HG03378 (cell line): ENCODE data around the gene IFI16.
"Not testable (repeated sequence)": the region's sequence is repeated elsewhere in the genome, so short reads cannot be mapped to it uniquely, and the experiment has no call there.

ENCODE experiments used
- ATAC-seq: cut with Tn5 transposase; IDR thresholded peaks from one replicate; pipeline ENCODE4 v1.9.1; 2021; ENCODE audit warnings: mild to moderate bottlenecking, moderate library complexity; ENCODE audit not compliant: unreplicated experiment

Gene IFI16

DNA sequence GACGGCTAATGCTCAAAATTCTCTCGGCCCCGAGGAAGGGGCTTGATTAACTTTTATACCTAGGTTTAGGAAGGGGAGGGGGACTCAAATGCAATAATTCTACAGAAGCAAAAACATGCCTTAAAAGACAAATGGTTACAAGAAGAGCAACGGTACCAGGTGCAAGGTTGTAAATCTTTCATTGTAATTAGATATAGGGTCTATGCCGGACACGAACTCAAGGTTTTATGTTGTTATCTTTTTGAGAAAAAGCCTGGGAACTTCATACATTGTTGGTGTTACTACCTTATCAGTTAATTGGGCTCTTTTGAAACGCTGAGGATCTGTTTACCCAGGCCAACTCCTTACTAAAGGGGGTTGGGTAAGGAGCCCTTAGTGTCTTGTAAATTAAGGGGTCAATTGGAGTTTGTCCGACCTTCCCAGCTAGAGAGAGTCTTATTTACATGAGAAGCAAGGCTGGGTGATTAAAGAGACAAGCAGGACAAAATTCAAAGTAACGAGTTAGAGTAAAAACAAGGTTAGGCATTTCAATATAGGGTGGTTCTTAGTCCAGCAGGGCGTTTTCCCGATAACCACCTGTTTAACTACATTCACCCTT, 3.4 kb upstream of the IFI16 start:
- ATAC-seq, result not testable (repeated sequence)

- no peak for ATAC-seq
Measured at GRCh38 chr1:159007726-159008125, 2.0 kb upstream of the IFI16 start.

- ATAC-seq, result peak; percentile 84
Measured at GRCh38 chr1:159008744-159009188, 941 bp upstream of the IFI16 start.

DNA sequence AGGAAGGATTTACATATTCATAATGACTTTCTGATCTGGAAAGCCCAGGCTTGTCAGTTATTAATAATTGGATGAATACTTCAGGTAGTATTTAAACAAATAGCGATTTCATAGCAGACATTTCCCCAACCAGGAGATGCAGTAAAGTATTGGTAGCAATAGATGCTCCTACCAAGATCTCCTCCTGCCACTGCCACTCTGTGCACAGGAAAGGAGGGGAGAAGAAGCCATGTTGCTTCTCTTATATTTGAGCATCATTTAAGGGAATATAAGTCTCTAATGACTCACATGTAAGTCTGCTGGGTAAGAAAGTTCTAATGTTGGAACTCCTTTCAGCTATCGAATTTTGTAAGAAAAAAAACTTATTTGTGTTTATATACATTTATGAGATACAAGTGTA, 420 bp upstream of the IFI16 start:
- no peak for ATAC-seq

DNA sequence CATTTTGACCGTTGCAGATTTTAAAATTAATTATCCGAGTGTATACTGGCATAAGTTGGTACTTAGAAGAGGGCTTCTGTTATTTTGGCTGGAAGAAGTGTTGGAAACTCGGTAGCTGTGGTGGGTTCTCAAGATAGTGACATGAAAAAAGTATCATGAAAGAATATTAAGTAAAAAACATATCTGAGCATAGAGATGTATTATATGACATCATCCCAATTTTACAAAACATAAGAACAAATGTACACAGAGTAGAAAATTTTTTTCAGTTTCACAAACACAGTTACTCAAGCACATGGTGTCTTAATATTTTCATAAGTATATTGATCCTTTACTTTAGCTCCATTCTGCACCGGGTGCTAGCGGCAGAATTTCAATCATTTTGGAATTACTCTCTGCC, 684 bp downstream of the IFI16 start:
- ATAC-seq, result no peak

DNA sequence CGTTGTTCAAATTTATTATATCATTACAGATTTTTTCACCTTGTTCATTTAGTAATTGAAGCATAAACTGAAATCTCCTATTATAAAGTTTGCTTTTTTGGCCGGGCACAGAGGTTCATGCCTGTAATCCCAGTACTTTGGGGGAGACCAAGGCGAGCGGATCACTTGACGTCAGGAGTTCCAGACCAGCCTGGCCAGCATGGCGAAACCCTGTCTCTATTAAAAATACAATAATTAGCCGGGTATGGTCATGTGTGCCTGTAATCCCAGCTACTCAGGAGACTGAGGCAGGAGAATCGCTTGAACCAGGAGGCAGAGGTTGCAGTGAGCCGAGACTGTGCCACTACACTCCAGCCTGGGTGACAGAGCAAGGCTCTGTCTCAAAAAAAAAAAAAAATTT, 1.3 kb downstream of the IFI16 start:
- not testable (repeated sequence) for ATAC-seq

- ATAC-seq, result no peak
Measured at GRCh38 chr1:159011751-159012150, 2.0 kb downstream of the IFI16 start.

DNA sequence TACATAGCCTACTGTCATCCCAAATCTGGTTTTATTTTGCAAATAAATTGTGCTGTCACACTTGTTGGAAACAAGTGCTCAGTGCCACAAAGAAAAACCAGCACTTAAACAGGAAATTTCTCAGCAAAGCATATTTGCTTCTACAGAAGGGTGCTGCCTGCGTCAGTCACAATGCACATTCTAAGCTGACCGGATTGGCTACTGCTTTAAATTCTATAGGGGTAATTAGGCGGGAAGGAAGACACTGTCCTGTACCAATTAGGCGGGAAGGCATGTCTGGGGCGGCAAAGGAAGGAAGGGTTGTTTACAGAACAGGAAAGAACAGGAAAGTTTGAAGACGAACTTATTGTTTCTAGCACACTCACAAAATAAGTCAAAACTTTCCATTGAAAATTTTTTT, 2.8 kb downstream of the IFI16 start:
- peak; percentile 32 for ATAC-seq

GRCh38 chr1:159014003-159014571, 4.4 kb downstream of the IFI16 start:
- ATAC-seq, result no peak

DNA sequence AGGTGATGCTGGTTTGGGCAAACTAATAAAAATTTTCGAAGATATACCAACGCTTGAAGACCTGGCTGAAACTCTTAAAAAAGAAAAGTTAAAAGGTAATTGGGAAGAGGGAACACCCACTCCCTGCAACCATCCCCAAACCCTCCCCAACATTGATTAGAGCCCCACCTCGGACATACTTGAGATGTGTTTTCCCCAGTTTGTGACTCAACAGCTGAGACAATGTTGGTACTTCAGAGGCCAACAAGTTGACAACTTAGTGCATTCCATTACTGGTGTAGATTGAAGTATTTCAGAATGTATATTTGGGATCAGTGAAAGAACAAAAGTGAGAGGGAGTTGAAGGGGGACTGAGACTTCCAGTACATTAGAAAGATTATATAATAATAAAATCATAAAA, 5.1 kb downstream of the IFI16 start:
- no peak for ATAC-seq

DNA sequence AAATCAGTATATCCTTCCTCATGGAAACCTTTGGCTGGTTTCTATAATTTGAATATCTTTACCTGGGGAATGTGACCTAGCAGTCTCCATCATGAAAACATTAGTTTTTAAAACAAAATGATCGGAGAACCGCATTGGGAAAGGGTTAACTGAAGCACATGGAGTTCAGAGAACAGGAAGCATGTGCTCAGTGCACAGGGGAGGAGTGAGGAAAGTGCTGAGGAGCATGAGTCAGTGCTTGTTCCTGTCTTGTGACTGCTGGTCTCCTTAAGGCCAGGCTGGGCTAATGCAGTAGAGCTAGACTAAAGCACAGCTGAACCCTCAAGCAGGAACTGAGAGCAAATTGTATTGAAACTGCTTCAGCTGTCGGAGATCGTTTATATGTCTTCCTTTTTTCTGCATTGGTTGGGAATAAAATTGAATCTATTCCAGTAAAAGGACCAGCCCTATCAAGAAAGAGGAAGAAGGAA, 5.8 kb downstream of the IFI16 start:
- peak; percentile 94 for ATAC-seq

DNA sequence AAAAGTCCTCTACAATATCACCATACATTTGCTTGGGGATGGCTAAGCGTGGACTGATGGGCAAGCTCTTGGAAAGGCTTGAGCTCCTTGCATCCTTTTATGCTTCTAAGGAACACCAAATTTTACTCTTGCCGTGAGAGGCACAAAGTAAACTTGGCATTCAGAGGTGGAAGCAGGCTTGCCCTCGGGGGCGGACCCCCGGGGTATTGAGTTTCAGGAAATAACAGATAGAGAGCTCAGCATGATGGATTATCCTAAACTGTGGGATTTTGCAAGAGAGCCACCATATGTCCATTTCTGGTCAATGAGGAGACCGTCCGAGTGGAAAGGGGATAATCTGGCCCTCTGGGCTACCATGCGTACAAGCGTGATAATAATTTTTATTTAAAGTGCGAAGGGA, 14.0 kb downstream of the IFI16 start:
- no peak for ATAC-seq

- no peak for ATAC-seq
Measured at GRCh38 chr1:159025043-159025442, 15.3 kb downstream of the IFI16 start.

DNA sequence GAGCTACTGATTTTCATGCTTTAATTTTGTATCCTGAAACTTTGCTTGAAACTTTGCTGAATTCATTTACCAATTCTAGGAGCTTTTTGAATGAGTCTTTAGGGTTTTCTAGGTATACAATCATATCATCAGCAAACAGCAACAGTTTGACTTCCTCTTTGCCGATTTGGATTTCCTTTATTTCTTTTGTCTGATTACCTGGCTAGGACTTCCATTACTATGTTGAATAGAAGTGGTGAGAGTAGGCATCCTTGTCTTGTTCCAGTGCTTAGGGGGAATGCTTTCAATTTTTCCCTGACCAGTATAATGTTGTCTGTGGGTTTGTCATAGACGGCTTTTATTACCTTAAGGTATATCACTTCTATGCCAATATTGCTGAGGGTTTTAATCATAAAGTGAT, 17.1 kb downstream of the IFI16 start:
- not testable (repeated sequence) for ATAC-seq

- no peak for ATAC-seq
Measured at GRCh38 chr1:159030311-159030710, 20.6 kb downstream of the IFI16 start.

DNA sequence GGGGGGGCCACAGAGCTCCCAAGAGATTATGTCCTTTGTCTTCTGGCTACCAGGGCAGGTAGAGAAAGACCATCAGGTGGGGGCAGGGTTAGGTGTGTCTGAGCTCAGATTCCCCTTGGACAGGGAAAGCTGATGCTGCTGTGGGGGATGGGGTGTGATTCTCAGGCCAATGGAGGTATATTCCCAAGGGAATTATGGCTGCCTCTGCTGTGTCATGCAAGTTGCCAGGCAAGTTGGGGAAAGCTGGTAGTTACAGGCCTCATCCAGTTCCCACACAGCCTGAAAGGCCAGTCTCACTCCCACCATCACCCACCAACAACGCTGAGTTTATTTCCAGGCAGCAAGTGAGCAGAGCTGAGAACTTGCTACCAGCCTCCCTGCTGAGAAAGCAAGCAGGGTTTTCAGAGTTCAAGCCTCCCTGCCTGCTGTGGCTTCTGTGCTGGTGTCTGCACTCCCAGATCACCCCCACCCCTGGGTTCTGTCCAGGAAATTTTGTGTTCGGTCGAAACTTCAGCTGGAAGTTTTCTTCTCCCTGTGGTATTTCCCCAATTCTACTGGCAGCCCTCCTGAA, 21.3 kb downstream of the IFI16 start:
- no peak for ATAC-seq

GRCh38 chr1:159040206-159040605, 30.5 kb downstream of the IFI16 start:
- ATAC-seq, result no peak

- no peak for ATAC-seq
Measured at GRCh38 chr1:159040893-159041724, 31.4 kb downstream of the IFI16 start.

DNA sequence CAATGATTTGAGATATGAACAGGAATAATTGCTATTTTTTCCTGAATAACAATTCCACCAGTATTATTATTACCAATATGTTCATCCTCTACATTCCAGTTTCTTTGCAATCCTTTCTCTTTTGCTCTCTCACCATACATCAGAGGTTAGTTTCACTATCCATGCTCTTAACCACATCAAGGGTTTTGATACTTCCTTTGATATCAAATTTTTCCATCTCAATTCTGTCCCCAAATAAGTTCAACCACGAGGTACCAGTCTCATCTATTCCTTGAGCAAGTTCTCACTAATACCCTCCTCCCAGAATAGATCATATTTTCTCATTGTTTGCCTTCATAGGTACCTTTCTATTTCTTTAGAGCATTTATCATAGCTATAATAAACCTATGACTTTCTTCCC, 36.8 kb downstream of the IFI16 start:
- ATAC-seq, result not testable (repeated sequence)

- ATAC-seq, result no peak
Measured at GRCh38 chr1:159051436-159051835, 41.7 kb downstream of the IFI16 start.

- no peak for ATAC-seq
Measured at GRCh38 chr1:159054427-159054826, 44.7 kb downstream of the IFI16 start.

GRCh38 chr1:159055181-159055641, 45.5 kb downstream of the IFI16 start:
- ATAC-seq, result no peak
